HEK293T (cell line): ENCODE measurements around the gene KCNN3.

Experiments used
- CTCF ChIA-PET: fragments of 350-600 bp; formaldehyde crosslinking; extraction: SDS; loops from one replicate; lab custom pipeline; 2021; ENCODE audit warnings: antibody characterized with exemption, inconsistent platforms; lab: Yijun Ruan, JAX
- POLR2A ChIA-PET: fragments of 350-600 bp; formaldehyde crosslinking; extraction: SDS; loops from one replicate; lab custom pipeline; 2020; ENCODE audit warnings: antibody characterized with exemption, inconsistent platforms; lab: Yijun Ruan, JAX
- DNase-seq: peaks from one replicate; pipeline ENCODE4 v3.0.0; 2012; ENCODE audit warnings: mixed read lengths; ENCODE audit errors: extremely low spot score
- ARNT ChIP-seq: fragments of 450-650 bp; IDR thresholded peaks from 2 replicates; pipeline ENCODE4 v1.6.1; 2017; ENCODE audit warnings: mild to moderate bottlenecking
- BHLHE40 ChIP-seq: fragments of 450-650 bp; IDR thresholded peaks from 2 replicates; pipeline ENCODE4 v1.6.1; 2016; ENCODE audit warnings: mild to moderate bottlenecking, moderate library complexity, borderline replicate concordance
- CTBP1 ChIP-seq: fragments of 450-650 bp; IDR thresholded peaks from 2 replicates; pipeline ENCODE4 v1.6.1; 2016; ENCODE audit warnings: borderline replicate concordance
- ELF4 ChIP-seq: fragments of 450-650 bp; IDR thresholded peaks from 2 replicates; pipeline ENCODE4 v1.6.1; 2017; ENCODE audit warnings: antibody characterized with exemption
- FOXA1 ChIP-seq: fragments of 450-650 bp; IDR thresholded peaks from 2 replicates; pipeline ENCODE4 v1.6.1; 2016; ENCODE audit warnings: mild to moderate bottlenecking
- FOXK2 ChIP-seq: fragments of 450-650 bp; IDR thresholded peaks from 2 replicates; pipeline ENCODE4 v1.6.1; 2016; ENCODE audit warnings: mild to moderate bottlenecking
- FOXM1 ChIP-seq: fragments of 450-650 bp; IDR thresholded peaks from 2 replicates; pipeline ENCODE4 v1.6.1; 2017; ENCODE audit warnings: mild to moderate bottlenecking, borderline replicate concordance
- HDGF ChIP-seq: fragments of 450-650 bp; IDR thresholded peaks from 2 replicates; pipeline ENCODE4 v1.6.1; 2017; ENCODE audit warnings: antibody characterized with exemption, borderline replicate concordance
- L3MBTL2 ChIP-seq: fragments of 450-650 bp; conservative IDR thresholded peaks from 2 replicates; pipeline ENCODE4 v1.6.1; 2016; ENCODE audit warnings: mild to moderate bottlenecking
- LEF1 ChIP-seq: fragments of 450-650 bp; IDR thresholded peaks from 2 replicates; pipeline ENCODE4 v1.6.1; 2017; ENCODE audit warnings: mild to moderate bottlenecking, borderline replicate concordance
- NFRKB ChIP-seq: fragments of 450-650 bp; IDR thresholded peaks from 2 replicates; pipeline ENCODE4 v1.6.1; 2016; ENCODE audit warnings: mild to moderate bottlenecking, moderate library complexity
- PKNOX1 ChIP-seq: fragments of 450-650 bp; IDR thresholded peaks from 2 replicates; pipeline ENCODE4 v1.6.1; 2016
- SP1 ChIP-seq: fragments of 450-650 bp; IDR thresholded peaks from 2 replicates; pipeline ENCODE4 v1.6.1; 2017
- SUZ12 ChIP-seq: fragments of 450-650 bp; IDR thresholded peaks from 2 replicates; pipeline ENCODE4 v1.6.1; 2016; ENCODE audit warnings: mild to moderate bottlenecking
- TARDBP ChIP-seq: fragments of 450-650 bp; IDR thresholded peaks from 2 replicates; pipeline ENCODE4 v1.6.1; 2016
- ZNF384 ChIP-seq: fragments of 450-650 bp; IDR thresholded peaks from 2 replicates; pipeline ENCODE4 v1.6.1; 2016

KCNN3 gene

GRCh38 chr1:154744352-154745035 is 125.6 kb downstream of the KCNN3 start:
- POLR2A ChIA-PET: no interaction called here

GRCh38 chr1:154743526-154744036 is 126.5 kb downstream of the KCNN3 start:
- POLR2A ChIA-PET: no interaction called here
- TF ChIP-seq NFRKB (no peak), SP1 (no peak), FOXA1 (no peak), FOXM1 (no peak), ELF4 (no peak), ZNF384 (no peak), HDGF (no peak), CTBP1 (no peak), FOXK2 (no peak), BHLHE40 (no peak), SUZ12 (no peak), PKNOX1 (no peak), L3MBTL2 (no peak), LEF1 (no peak), ARNT (no peak), TARDBP (no peak)
- DNase-seq: no peak
- CTCF ChIA-PET: interaction anchor here (1.2 kb wide), 1 partner anchor 274 kb away, joined by 3 read pairs; no protein-coding TSS in a partner anchor

More at GRCh38 chr1:154744352-154745035, 125.6 kb downstream of the KCNN3 start:
- CTCF ChIA-PET: no interaction called here
- TF ChIP-seq FOXK2 (no peak), ARNT (no peak), TARDBP (no peak), CTBP1 (no peak), PKNOX1 (no peak), LEF1 (no peak), HDGF (no peak), BHLHE40 (no peak), FOXA1 (no peak), ELF4 (no peak), ZNF384 (no peak), SUZ12 (no peak)
- DNase-seq: no peak

- DNase-seq: no peak
- ChIA-PET CTCF (interaction anchor here (1.2 to 1.3 kb wide), 2 partner anchors 13 to 275 kb away, joined by 3 read pairs; no protein-coding TSS in a partner anchor), POLR2A (no interaction called here)
- TF ChIP-seq HDGF (no peak), BHLHE40 (no peak), SP1 (no peak), LEF1 (no peak), NFRKB (no peak), CTBP1 (no peak)
These were observed 127.5 kb downstream of the KCNN3 start for GRCh38 chr1:154742606-154743005.

GRCh38 chr1:154741741-154742495 is 128.2 kb downstream of the KCNN3 start:
- no peak for DNase-seq
- ChIA-PET CTCF (interaction anchor here (1.3 kb wide), 1 partner anchor 12 kb away, joined by 3 read pairs; no protein-coding TSS in a partner anchor), POLR2A (no interaction called here)
- TF ChIP-seq NFRKB: no peak
- no peak for TF ChIP-seq CTBP1
- TF ChIP-seq FOXK2: no peak
- TF ChIP-seq ARNT: no peak
- TF ChIP-seq TARDBP: no peak
- TF ChIP-seq ZNF384: no peak
- TF ChIP-seq PKNOX1: no peak
- no peak for TF ChIP-seq L3MBTL2
- TF ChIP-seq FOXA1: no peak
- TF ChIP-seq LEF1: no peak

GRCh38 chr1:154741327-154741726 is 128.8 kb downstream of the KCNN3 start:
- POLR2A ChIA-PET: no interaction called here
- no peak for DNase-seq

More at GRCh38 chr1:154741327-154741726, 128.8 kb downstream of the KCNN3 start:
- TF ChIP-seq SP1 (no peak), NFRKB (no peak), ZNF384 (no peak), SUZ12 (no peak), BHLHE40 (no peak), LEF1 (no peak), HDGF (no peak), ARNT (no peak), FOXM1 (no peak), PKNOX1 (no peak), FOXA1 (no peak)
- CTCF ChIA-PET: no interaction called here
